ENCODE results near the gene CCZ1B. TPM values are rescaled to one million over a fixed set of nuclear protein-coding genes. Genes with fewer than 3 reads are reported as not detected.
"Not testable (repeated sequence)": the region's sequence is repeated elsewhere in the genome, so short reads cannot be mapped to it uniquely, and the experiment has no call there.

The CCZ1B gene
- total and polyA plus RNA-seq, 2 donors (not counting 1 experiment from before 2014, with no cell fraction given) = 20.3 to 92.8 TPM

DNA sequence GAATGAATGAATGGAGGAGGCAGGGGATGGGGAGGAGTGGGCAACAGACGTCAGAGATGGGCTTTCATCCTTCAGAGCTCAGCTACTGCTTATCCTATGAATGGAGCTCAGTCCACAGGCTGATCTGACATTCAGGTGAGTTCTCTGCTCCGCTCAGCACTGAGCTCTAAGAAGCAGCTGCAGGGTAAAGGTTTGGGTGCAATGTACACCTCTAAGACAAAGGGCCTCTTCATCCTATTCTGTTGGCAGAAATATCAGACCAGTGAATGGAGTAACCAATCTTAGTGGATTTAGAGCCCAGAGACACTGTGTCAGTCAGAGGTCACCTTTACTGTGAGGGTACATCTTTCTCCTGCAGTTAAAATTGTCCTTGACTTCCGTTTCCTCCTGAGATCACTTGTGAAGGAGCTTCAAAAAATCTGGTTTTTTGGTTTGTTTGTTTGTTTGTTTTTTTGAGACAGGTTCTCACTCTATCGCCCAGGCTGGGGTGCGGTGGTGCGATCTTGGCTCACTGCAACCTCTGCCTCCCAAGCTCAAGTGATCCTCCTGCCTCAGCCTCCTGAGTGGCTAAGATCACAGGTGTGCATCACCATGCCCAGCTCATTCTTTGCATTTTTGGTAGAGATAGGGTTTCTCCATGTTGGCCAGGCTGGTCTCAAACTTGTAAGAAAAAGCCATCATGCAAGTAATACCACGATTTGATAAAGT is 5.1 kb upstream of the CCZ1B start:
- H3K4me3 Mint-ChIP-seq = no peak overlapping the region
- TF ChIP-seq EZH2 (IDR thresholded peaks at IDR 0.05; ENCODE audit: borderline replicate concordance, insufficient read depth, low read depth, low read length, poor library complexity, severe bottlenecking) = no peak
- TF ChIP-seq, protein P1, sequence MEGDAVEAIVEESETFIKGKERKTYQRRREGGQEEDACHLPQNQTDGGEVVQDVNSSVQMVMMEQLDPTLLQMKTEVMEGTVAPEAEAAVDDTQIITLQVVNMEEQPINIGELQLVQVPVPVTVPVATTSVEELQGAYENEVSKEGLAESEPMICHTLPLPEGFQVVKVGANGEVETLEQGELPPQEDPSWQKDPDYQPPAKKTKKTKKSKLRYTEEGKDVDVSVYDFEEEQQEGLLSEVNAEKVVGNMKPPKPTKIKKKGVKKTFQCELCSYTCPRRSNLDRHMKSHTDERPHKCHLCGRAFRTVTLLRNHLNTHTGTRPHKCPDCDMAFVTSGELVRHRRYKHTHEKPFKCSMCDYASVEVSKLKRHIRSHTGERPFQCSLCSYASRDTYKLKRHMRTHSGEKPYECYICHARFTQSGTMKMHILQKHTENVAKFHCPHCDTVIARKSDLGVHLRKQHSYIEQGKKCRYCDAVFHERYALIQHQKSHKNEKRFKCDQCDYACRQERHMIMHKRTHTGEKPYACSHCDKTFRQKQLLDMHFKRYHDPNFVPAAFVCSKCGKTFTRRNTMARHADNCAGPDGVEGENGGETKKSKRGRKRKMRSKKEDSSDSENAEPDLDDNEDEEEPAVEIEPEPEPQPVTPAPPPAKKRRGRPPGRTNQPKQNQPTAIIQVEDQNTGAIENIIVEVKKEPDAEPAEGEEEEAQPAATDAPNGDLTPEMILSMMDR (IDR thresholded peaks at IDR 0.05) = no peak
- no peaks in the 10 kb centered on the region for H3K36me3 ChIP-seq (replicated peaks in 1 of 2; ENCODE audit: control extremely low read depth in 1 of 2, control insufficient read depth in 1 of 2, extremely low read depth in 1 of 2, insufficient read depth in 2 of 2, low read length in 1 of 2)
- H3K4me3 ChIP-seq (ENCODE audit: control extremely low read depth in 1 of 5, extremely low read depth in 1 of 5, insufficient read depth in 1 of 5, low read depth in 2 of 5, low read length in 4 of 5) = no peak overlapping the region
- H3K27me3 Mint-ChIP-seq = peaks cover 46% of the 10 kb centered on the region
- no peaks in the 10 kb centered on the region for H4K20me1 ChIP-seq (ENCODE audit: control insufficient read depth, insufficient read depth, low read length, poor library complexity, severe bottlenecking)
- DNase-seq (no peak), ATAC-seq (ENCODE audit: low read depth) (no peak)
- H3K9ac ChIP-seq (ENCODE audit: low read length) = no peak overlapping the region
- H3K27me3 ChIP-seq (replicated peaks in 1 of 4; ENCODE audit: control extremely low read depth in 1 of 4, control insufficient read depth in 3 of 4, insufficient read depth in 4 of 4, low read length in 3 of 4) = peaks cover 0 to 6% (median 1%) of the 10 kb centered on the region in 4 experiments
- H3K4me2 ChIP-seq (replicated peaks; ENCODE audit: low read depth, low read length, poor library complexity, severe bottlenecking) = no peak overlapping the region
- POLR2A ChIA-PET = no interaction called here
- no peaks in the 10 kb centered on the region for H3K9me3 Mint-ChIP-seq (ENCODE audit: insufficient read depth)
- intact Hi-C loops (cut with micrococcal nuclease) = no loop called here
- H3K27ac ChIP-seq (ENCODE audit: low read length in 2 of 2) = no peak overlapping the region
- peaks cover 0 to 2% (median 0%) of the 10 kb centered on the region in 3 donors for H3K9me3 ChIP-seq (ENCODE audit: control extremely low read depth in 1 of 3, control insufficient read depth in 2 of 3, insufficient read depth in 1 of 3, low read length in 2 of 3)
- H3K4me1 Mint-ChIP-seq = peaks cover 1% of the 10 kb centered on the region
- H3K79me2 ChIP-seq (ENCODE audit: control insufficient read depth, insufficient read depth, low read length) = no peaks in the 10 kb centered on the region
- CTCF ChIA-PET = no interaction called here
- 33% methylated on average over 1 of the region's 7 CpGs for WGBS (ENCODE audit: insufficient coverage)
- H2AFZ ChIP-seq (ENCODE audit: insufficient read depth, low read depth, low read length, poor library complexity, severe bottlenecking) = no peak overlapping the region
- H3K27ac Mint-ChIP-seq = no peak overlapping the region
- H3K4me1 ChIP-seq (ENCODE audit: control insufficient read depth in 2 of 2, insufficient read depth in 2 of 2, low read length in 2 of 2) = no peaks in the 10 kb centered on the region

DNA sequence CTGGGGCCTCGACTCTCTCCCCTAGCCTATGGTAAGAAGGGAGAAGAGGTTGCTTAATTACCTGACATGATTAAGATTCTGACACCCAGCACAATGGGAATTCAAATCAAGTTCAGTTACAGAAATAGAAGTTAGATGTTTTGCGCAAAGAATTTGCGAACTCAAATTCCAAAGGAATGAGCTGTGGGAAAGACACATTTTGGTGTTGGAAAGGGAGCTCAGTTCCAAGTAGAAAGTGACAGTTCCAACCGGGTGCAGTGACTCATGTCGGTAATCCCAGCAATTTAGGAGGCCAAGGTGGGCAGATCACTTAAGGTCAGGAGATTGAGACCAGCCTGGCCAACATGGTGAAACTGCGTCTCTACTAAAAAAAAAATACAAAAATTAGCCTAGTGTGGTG is 4.0 kb upstream of the CCZ1B start:
- POLR2A ChIA-PET; H3K4me3 Mint-ChIP-seq; H3K4me1 ChIP-seq (ENCODE audit: control insufficient read depth in 2 of 2, insufficient read depth in 2 of 2, low read length in 2 of 2); H3K4me2 ChIP-seq (replicated peaks; ENCODE audit: low read depth, low read length, poor library complexity, severe bottlenecking); H3K4me1 Mint-ChIP-seq; ATAC-seq (ENCODE audit: low read depth); H3K79me2 ChIP-seq (ENCODE audit: control insufficient read depth, insufficient read depth, low read length); H3K27me3 ChIP-seq (replicated peaks in 1 of 4; ENCODE audit: control extremely low read depth in 1 of 4, control insufficient read depth in 3 of 4, insufficient read depth in 4 of 4, low read length in 3 of 4); CTCF ChIA-PET; intact Hi-C loops (cut with micrococcal nuclease); H3K27ac Mint-ChIP-seq; H3K4me3 ChIP-seq (ENCODE audit: control extremely low read depth in 1 of 5, extremely low read depth in 1 of 5, insufficient read depth in 1 of 5, low read depth in 2 of 5, low read length in 4 of 5); H3K9ac ChIP-seq (ENCODE audit: low read length); H3K9me3 Mint-ChIP-seq (ENCODE audit: insufficient read depth); DNase-seq; H4K20me1 ChIP-seq (ENCODE audit: control insufficient read depth, insufficient read depth, low read length, poor library complexity, severe bottlenecking); H2AFZ ChIP-seq (ENCODE audit: insufficient read depth, low read depth, low read length, poor library complexity, severe bottlenecking); H3K27ac ChIP-seq (ENCODE audit: low read length in 2 of 2); H3K36me3 ChIP-seq (replicated peaks in 1 of 2; ENCODE audit: control extremely low read depth in 1 of 2, control insufficient read depth in 1 of 2, extremely low read depth in 1 of 2, insufficient read depth in 2 of 2, low read length in 1 of 2); H3K9me3 ChIP-seq (ENCODE audit: control extremely low read depth in 1 of 3, control insufficient read depth in 2 of 3, insufficient read depth in 1 of 3, low read length in 2 of 3): not testable (repeated sequence)
- 98% methylated on average over 4 of the region's 6 CpGs for WGBS (ENCODE audit: insufficient coverage)
- peaks cover 36% of the 10 kb centered on the region for H3K27me3 Mint-ChIP-seq

DNA sequence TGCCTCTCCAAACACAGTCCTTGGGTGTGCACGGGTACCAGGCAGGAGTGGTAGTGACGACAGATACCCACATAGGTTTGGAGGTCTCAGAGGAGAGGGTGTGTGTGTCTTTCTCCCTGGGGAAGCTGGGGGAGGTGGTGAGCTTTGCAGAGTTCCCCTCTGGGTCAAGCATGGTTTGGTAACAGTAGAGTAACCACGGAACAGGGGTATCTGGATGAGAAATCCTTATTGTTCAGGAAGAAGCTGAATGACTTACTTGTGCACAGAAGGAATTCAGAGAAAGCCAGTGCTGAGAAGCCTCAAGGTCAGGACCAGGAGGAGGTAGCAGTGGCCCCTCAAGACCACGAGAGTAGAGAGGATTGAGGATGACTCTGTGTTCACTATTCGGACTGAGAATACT is 3.5 kb upstream of the CCZ1B start:
- H2AFZ ChIP-seq (ENCODE audit: insufficient read depth, low read depth, low read length, poor library complexity, severe bottlenecking); POLR2A ChIA-PET; H3K36me3 ChIP-seq (replicated peaks in 1 of 2; ENCODE audit: control extremely low read depth in 1 of 2, control insufficient read depth in 1 of 2, extremely low read depth in 1 of 2, insufficient read depth in 2 of 2, low read length in 1 of 2); intact Hi-C loops (cut with micrococcal nuclease); CTCF ChIA-PET; H3K4me2 ChIP-seq (replicated peaks; ENCODE audit: low read depth, low read length, poor library complexity, severe bottlenecking); H3K27ac ChIP-seq (ENCODE audit: low read length in 2 of 2); DNase-seq; H3K4me3 Mint-ChIP-seq; H3K79me2 ChIP-seq (ENCODE audit: control insufficient read depth, insufficient read depth, low read length); ATAC-seq (ENCODE audit: low read depth); H3K9me3 Mint-ChIP-seq (ENCODE audit: insufficient read depth); H3K9ac ChIP-seq (ENCODE audit: low read length); H3K9me3 ChIP-seq (ENCODE audit: control extremely low read depth in 1 of 3, control insufficient read depth in 2 of 3, insufficient read depth in 1 of 3, low read length in 2 of 3); H3K27me3 ChIP-seq (replicated peaks in 1 of 4; ENCODE audit: control extremely low read depth in 1 of 4, control insufficient read depth in 3 of 4, insufficient read depth in 4 of 4, low read length in 3 of 4); H3K27ac Mint-ChIP-seq; H3K4me1 ChIP-seq (ENCODE audit: control insufficient read depth in 2 of 2, insufficient read depth in 2 of 2, low read length in 2 of 2); H3K4me3 ChIP-seq (ENCODE audit: control extremely low read depth in 1 of 5, extremely low read depth in 1 of 5, insufficient read depth in 1 of 5, low read depth in 2 of 5, low read length in 4 of 5); H4K20me1 ChIP-seq (ENCODE audit: control insufficient read depth, insufficient read depth, low read length, poor library complexity, severe bottlenecking); H3K4me1 Mint-ChIP-seq: not testable (repeated sequence)
- WGBS (ENCODE audit: insufficient coverage) = 20% methylated on average over 2 of the region's 5 CpGs
- peaks cover 32% of the 10 kb centered on the region for H3K27me3 Mint-ChIP-seq

All from B cell (primary cell).